Germinal center (tissue), 1 donor: Measurements from ENCODE around the gene ADAM12.
"Not testable (repeated sequence)": the region's sequence is repeated elsewhere in the genome, so short reads cannot be mapped to it uniquely, and the experiment has no call there.

Experiments used
- DNase-seq: peaks from one replicate; pipeline ENCODE4 v3.0.0; 2012; ENCODE audit warnings: mixed read lengths, low spot score

Gene ADAM12

GRCh38 chr10:126405239-126405775 is 17.0 kb upstream of the ADAM12 start:
- no peak for DNase-seq

GRCh38 chr10:126402721-126403695 is 14.7 kb upstream of the ADAM12 start:
- no peak for DNase-seq

GRCh38 chr10:126400641-126401040 is 12.4 kb upstream of the ADAM12 start:
- no peak for DNase-seq

- DNase-seq = no peak
Measured at GRCh38 chr10:126398924-126399323, 10.6 kb upstream of the ADAM12 start.

GRCh38 chr10:126398383-126398743 is 10.1 kb upstream of the ADAM12 start:
- DNase-seq = no peak

GRCh38 chr10:126397640-126398382 is 9.5 kb upstream of the ADAM12 start:
- no peak for DNase-seq

- DNase-seq = no peak
Measured at GRCh38 chr10:126397156-126397555, 8.9 kb upstream of the ADAM12 start.

GRCh38 chr10:126394948-126395347 is 6.7 kb upstream of the ADAM12 start:
- DNase-seq = no peak

GRCh38 chr10:126393076-126393475 is 4.8 kb upstream of the ADAM12 start:
- DNase-seq = no peak

GRCh38 chr10:126392469-126392868 is 4.2 kb upstream of the ADAM12 start:
- no peak for DNase-seq

- DNase-seq = no peak
Measured at GRCh38 chr10:126392068-126392467, 3.8 kb upstream of the ADAM12 start.

- no peak for DNase-seq
Measured at GRCh38 chr10:126391192-126391885, 3.1 kb upstream of the ADAM12 start.

GRCh38 chr10:126390324-126390723 is 2.0 kb upstream of the ADAM12 start:
- DNase-seq = no peak

- DNase-seq = peak; percentile 26
Measured at GRCh38 chr10:126387041-126387921, 996 bp downstream of the ADAM12 start.

- DNase-seq = no peak
Measured at GRCh38 chr10:126384269-126384873, 3.9 kb downstream of the ADAM12 start.

- no peak for DNase-seq
Measured at GRCh38 chr10:126380352-126381076, 7.8 kb downstream of the ADAM12 start.

- DNase-seq = not testable (repeated sequence)
Measured at GRCh38 chr10:126379166-126379565, 9.1 kb downstream of the ADAM12 start.

GRCh38 chr10:126376956-126377355 is 11.3 kb downstream of the ADAM12 start:
- no peak for DNase-seq

GRCh38 chr10:126375926-126376554 is 12.2 kb downstream of the ADAM12 start:
- DNase-seq = no peak

GRCh38 chr10:126375299-126375698 is 13.0 kb downstream of the ADAM12 start:
- no peak for DNase-seq
